ENCODE measurements around the gene TNFSF8.

The TNFSF8 gene, protein sequence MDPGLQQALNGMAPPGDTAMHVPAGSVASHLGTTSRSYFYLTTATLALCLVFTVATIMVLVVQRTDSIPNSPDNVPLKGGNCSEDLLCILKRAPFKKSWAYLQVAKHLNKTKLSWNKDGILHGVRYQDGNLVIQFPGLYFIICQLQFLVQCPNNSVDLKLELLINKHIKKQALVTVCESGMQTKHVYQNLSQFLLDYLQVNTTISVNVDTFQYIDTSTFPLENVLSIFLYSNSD

DNA sequence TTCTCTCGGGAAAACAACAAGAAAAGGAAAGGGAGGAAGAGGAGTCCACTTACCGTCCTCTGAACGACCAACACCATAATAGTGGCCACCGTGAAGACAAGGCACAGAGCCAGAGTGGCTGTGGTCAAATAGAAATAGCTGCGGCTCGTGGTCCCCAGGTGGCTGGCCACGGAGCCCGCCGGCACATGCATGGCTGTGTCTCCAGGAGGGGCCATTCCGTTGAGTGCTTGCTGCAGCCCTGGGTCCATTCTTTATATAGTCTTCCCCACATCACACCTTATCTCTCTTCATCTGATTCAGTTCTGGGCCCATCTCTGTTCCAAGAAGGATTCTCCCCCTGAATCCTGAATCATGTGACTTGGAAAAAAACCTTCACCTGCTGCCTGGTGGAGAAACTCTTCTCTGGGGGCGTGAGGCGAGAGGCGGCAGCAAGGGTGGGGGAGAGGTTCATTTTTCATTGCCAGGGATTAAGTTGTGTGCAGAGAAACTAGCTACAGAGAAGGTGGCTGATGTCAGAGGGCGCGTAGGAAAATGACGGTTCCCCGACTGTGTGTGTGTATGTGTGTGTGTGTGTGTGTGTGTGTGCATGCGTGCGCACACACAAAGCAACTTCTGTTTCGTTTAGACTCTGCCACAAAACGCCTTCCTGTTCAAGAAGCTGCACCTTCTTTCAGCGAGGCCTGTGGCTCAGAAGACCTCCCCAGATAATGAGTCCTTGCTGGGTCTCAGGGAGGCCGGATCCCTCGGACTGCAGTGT, at the start of gene TNFSF8:
TSS of gene TNFSF8 (minus strand) at position 536 of the 757 bp plus-strand sequence. CDS start at position 248, 288 bp downstream.
- no peak for DNase-seq

DNA sequence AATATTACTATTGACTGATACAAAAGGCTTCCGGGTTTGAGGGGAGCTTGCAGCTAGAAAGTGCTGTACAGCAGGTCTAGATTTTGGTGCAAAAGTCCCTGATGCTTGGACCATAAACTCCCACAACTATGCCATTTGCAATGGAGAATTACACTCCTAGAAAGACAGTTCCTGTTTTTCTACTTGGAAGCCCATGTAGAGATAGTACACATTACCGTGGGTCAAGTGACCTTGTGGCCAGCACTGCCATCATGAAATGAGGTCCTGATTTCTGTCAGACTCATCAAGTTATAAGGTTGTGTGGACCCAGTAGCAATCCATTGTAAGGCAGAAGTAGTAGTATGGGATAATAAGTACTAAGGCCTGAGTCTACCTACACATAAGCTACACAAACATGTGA, 42.8 kb upstream of the TNFSF8 start:
- DNase-seq: no peak

DNA sequence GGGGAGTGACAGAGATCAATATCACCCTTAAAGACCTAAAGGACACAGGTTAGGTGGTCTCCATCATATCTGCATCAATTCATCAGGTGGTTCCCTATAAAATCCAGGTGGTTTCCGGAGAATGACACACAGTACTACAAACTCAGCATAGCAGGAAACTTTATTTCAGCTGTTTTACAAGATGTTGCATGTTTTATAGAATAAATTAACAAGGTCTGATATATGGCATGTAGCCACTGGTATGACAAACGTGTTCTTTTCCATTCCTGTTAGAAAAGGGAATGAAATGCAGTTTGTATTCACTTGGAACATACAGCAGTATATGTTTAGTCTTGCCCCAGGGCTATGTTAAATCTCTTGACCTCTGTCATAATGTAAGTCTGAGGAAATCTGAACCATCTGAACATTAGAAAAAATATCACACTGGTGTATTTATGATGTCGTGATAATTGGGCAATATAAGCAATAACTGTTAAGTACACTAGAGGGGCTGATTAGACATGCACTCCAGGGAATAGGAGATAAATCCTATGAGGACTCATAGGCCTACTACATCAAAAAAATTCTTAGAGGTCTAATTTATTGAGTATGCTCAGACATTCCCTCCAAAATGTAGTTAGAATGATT, 42.2 kb upstream of the TNFSF8 start:
- no peak for DNase-seq

DNA sequence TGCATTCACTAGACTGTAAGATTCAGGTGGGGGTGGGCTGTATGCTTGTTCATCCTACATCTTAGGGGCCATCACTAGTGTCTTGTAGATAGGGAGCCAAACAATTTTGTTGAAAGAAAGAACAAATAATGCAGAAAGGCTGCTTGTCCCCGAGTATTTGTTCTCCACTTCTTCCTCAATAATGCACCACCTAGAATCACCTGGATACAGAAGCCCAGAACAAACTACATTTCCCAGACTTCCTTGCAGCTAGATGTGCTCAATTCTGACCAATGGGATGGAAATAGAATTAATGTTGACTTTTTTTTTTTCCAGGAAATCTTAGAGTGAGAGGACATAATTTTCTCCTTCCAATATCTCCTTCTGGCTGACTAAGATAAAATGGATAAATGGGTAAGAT, 38.9 kb upstream of the TNFSF8 start:
- no peak for DNase-seq

DNA sequence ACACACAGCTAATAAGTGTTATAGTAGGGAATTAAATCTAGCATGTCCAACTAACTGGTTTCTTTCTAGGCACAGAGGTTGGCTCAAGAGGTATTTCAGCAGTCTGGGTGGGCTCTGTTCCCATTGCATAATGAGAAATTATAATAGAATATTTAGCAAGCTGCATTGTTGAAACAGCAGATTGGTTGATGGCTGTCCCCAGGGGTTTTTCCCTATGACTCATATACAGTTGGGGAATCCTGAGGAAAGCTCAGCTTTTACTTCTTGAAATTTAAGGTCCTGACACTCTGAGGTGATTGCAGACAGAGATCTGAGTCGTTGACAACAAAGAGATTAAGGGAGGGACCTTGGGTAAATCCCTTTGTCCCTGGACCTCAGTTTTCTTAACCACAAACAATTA, 38.3 kb upstream of the TNFSF8 start:
- no peak for DNase-seq

DNA sequence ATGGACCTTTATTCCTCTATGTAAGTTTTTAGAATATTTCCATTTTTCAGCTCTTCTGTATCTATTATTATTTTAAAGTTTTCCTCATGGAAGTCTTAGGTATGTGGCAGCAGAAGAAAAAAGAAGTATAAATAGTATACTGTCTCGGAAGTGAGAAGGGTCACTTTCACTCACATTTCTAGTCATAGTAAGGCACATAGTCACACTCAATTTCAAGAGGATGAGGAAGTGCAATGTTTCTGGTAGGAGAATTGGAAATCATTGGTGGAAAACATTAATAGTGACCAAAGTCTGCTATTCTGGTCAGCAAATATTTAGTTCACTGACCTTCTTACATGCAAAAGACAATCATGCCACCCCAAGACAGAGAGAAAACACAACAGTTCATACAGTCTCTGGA, 35.2 kb upstream of the TNFSF8 start:
- DNase-seq: no peak

DNA sequence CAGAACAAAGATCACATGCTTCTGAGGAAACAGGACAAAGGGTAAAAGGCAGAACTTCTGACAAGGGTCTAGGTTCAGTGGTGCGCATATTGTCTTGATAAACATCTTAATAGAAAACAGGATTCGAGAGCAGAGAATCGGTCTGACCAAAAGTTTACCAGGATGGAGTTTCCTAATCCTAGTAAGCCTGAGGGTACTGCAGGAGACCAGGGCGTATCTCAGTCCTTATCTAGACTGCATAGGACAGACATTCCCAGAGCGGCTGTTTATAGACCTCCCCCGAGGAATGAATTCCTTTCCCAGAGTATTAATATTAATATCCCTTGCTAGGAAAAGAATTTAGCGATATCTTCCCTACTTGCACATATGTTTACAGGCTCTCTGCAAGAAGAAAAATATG, 32.4 kb upstream of the TNFSF8 start:
- no peak for DNase-seq

DNA sequence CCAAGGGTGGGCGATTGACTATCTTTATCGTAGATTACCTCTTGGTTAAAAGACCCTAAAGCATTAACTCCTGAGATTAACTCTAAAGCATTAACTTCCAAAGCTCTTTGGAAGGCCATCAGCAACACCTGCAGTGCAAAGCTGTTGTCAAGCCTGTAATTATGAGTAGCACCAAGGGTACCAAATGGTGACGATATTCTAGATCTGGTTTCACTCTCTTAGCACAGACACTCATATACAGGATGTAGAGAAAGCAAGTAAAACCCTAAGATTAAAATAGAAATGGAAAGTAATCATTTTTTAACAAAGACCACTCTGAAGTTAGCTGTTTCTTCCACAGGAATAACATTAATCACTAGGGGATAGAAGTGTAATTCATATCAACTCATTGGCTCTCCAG, 29.9 kb upstream of the TNFSF8 start:
- no peak for DNase-seq

DNA sequence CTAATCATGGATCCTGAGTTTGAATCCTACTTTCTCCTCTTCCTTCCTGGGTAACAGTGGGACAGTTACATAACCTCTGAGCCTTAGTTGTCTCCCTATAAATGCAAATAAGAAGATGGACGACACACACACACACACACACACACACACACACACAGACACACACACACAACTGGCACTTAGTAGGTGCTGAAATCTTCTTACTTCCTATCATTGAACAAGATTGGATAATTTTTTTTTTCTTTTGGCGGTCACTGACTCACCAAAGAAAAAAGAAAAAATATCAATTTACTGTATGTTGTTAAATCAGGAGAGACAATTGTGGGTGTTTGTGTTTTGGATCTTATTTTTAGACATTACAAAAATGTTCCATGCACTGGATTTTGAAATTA, 28.4 kb upstream of the TNFSF8 start:
- DNase-seq: no peak

DNA sequence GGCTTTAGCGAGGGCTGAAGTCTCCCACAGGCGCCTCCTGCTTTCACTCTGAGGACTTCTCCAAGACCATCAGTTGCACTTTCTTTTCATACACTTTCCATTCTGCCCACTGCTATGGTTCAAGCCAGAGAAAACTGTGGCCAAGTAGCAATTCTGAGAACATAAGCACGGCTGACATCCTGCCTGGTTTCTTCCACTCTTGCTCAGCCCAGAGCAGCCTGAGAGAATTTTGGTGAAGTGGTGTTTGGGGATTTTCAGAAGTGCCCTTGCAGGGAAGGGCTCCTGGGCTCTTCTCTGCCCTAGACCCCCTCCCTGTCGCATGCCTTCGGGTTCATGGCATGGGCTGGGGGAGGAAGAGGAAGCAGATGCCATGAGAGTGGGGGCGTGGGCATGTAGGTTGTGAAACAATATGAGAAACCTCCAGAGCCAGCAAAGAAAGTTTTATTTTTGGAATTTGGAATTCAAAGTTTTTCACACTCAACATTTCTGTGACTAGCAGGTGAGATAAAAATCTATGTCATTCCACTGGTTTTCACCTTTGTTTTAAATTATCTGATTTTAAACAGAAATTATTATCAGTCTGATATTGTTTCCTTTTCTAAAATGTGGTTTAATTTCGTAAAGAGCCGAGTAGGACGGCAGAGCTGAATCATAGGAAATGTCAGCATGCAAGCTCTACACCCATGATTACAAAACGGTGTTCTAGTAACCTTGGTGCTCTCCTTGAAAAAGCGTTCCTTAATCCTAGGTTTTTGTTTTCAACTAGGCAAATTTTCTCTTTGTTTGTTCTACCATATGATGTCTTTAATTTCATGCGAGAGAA, 27.8 kb upstream of the TNFSF8 start:
- no peak for DNase-seq

DNA sequence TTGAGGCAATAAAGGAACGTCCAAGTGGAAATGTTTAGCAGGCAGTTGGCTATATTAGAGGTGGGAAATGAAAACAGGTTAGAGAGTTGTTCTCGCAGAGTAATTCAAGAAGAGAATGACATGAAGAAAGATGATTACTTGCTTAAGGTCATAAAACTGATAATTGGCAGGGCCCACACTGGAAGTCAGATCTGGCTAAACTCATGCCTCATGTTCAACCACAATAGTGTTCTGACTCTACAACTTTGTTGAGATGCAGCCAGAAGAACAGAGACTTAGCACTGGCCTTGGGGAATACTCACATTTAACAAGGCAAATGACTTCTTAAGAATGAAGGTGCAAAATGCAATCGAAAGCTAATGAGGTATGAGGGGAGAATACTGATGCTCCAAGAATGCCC, 27.2 kb upstream of the TNFSF8 start:
- no peak for DNase-seq

DNA sequence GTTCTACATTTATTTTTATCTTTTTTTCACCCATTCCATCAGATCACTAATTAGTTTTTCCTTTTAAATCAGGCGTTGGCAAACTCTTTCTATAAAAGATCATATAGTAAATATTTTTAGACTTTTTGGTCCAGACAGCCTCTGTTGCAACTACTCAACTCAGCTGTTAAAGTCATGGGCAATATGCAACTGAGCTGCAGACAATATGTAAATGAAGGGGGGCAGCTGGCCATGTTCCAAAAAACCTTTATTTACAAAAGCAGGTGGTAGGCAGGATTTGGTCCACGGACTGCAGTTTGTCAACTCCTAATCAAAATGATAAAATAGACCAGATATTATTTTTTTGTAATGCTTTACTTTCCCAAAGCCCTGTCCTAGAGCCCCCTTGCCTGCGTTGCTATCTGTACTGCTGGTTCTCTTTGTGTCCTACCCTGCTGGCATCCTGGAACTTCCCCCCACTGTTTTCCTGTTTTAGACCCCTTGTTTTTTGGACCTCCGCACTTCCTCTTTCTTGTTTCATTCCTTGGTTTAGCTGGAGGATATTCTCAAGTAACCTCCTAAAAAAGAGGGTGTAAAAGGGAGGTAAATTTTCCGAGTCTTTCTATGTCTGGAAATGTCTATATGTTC, 24.7 kb upstream of the TNFSF8 start:
- no peak for DNase-seq

DNA sequence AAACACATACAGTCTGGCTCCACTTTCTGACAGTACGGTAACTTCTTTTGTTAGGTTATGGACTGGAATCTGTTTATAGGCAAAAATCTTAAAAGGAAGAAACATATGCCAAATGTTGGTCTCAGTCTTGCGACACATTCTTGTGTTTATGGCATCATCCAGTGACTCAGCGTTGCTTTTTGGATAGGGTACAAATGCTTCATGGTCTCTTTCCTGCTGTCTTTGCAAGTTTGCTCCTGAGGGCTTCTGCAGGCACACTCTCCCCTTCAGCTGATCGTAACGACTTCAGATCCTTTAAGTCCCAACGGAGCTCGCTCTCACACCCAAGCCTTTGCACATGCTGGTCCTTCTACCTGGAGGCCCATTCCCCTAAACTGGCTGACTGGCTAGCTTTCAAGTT, 23.6 kb upstream of the TNFSF8 start:
- no peak for DNase-seq

DNA sequence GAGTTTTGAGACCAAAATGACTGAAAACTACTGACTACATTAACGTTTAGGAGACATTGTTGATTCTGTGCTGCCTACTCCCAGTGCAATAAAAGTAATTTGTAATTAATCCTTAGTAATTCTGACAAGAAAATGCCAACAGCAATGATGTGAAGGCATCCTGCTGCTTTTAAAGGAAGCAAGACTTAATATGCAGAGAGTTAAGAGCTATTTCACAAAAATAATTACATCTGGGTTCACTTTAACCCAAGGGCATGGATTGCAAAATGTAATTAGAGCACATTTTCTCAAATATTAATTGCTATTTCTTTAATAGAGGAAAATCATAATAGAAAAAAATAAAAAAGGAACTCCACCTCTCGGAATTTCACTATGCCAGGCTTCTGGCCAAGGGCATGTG, 22.7 kb upstream of the TNFSF8 start:
- DNase-seq: no peak

DNA sequence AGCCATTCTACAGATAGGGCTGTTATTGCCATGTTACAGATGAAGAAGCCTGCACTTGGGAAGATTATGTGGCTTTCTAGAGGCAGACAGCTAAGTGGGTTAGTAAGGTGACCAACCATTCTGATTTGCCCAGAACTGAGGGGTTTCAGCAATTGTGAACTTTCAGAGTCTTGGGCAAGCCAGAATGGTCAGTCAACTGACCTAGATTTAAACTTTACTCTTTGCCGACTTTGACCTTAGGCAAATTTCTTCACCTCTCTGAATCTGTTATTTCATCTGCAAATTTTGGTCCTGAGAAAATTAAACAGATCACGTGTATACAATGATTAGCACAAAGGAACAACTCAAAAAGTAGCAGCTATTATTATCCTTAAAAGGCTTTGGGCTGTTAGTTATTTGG, 20.4 kb upstream of the TNFSF8 start:
- DNase-seq: no peak

DNA sequence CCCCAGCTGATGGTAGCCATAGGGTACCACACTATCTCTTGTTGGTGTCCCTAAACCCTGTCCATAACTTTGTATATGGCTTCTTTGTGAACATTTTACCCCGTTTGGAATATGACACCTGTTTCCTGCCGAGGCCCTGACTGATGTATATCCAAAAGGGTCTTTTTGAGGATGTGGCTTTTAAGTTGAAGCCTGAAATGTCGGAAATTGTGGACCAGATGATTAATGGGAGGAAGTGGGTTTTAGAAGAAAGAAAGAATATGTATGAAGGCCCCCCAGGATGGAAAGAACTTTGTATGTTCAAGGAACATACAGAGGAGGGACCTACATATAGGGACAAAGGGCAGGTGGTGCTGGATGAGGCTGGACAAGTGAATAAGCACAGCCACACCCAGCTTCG, 16.7 kb upstream of the TNFSF8 start:
- no peak for DNase-seq

DNA sequence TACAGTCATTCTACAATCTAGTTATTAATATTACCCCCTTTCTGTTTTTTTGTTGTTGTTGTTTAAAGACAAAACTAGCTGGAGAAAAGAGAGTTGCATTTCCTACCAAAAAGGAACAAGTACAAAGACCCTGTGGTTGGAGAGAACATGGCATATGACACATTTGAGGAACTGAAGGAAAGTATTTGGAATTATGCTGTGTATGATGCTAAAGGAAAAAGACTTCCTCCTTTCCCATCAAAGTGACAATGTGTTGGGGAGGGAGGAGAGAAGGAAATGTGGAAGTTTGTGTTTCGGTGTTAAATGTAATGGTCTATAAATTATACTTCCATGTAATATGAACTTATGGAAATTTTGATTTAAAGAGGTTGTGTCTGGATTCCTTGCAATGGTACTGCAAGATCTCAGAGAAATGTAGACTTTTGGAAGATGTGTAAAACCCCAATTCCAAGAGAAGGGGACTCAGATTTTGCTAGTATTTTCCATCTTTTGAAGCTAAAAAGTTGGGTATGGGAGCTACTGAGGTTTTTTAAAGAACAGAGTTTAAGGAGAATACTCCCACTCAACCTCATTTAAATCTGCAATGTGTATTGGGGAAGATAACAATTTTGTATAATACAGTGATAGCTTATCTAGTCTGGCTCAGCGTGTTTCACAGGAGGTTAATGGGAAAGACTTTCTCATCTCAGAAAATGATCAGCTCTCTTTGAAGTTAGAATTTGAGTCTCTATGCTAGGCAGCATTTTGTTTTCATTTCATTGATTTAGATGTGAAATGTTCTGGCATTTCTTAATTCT, 15.4 kb upstream of the TNFSF8 start:
- DNase-seq: no peak

DNA sequence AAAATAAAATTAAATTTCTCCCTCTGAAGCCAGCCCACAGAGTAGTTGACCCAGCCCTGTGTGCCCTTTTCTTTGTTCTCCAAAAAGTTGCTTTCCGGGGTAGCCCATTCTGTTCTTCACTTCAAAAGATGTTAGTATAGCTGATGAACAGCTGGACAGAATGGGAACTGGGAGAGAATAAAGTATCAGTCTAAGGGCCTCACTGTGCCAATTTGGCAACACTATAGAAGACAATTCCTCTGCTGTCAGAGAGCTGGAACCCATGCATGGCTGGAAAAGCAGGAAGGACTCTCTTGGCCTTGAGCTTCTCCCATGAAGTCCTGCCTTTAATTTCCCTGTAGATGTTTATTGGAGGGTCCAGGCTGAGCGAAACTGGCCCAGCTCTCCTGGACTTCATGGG, 11.0 kb upstream of the TNFSF8 start:
- DNase-seq: no peak

DNA sequence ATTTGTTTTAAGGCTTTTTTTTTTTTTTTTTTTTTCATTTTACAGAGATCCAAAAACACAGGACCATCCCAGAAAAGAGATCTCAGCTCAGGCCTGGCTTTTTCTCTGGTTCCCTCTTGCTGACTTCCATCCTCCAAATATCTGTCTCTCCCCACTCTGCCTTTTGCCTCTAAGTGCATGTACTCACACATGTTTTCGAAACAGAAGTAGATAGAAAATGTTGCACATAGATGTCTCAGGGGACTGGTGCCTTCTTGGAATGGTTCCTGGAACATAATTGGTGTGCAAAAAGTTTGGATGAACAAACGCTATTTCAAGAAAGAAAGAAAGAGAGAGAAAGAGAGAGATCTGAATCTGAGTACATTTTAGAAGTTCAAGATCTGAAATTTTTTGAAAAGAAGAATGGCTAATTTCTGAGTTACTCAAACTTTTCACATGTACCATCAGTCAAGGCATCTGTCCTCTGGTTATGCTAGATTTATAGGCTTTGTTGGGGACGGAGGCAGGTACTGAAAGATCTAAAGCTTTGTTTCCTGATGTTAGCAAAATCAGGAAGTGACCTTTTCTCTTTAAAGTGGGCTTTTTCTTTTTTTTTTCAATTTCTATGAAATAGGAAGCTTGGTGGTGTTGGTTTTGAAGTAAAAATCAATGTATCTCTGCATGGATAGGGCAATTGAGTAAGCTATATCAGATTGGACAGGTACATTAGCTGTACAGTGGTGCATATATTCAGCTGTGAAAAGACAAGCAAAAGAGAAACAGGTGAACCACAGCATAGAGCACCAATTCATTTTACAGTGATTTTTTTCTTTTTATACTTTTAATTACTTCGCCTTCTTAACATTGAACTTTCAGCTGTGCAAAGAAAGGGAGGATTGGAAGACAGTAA, 8.5 kb upstream of the TNFSF8 start:
- DNase-seq: no peak

DNA sequence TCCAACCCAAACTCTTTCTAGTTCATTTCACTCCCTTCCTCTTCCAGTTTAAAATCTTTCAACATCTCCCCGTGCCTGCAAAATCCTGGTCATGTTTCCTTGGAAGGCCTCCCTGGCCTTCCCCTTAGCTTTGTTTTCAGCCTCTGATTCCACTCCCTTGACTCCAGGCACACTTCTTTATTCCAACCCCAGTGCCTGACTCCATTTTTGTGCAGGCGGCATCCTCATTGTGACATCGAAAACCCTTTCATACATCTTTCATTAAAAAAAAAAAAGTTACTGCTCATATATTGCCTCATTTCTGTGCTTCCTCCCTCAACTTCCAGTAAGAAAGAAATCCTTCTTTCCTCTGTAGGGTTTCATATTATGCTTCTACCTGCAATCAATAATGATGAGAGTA, 7.1 kb upstream of the TNFSF8 start:
- DNase-seq: no peak

DNA sequence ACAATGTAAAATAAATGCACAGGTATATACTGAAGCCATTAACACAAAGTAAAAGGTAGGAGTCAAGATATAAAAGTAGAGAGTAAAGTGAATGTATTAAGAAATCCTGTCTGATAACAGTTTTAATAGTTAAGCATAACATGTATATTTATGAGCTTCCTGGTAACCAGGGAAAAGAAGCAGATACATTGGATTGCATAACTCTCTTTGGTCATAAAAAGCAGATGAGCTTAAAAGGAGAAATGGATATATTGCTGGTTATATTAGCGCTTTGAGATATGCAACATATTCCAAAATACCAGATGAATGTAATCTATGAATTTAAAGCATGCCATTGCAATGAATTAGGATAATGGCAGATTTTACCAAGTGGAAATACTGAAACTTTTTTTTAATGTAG, 6.2 kb upstream of the TNFSF8 start:
- DNase-seq: no peak
